Gastrocnemius medialis (tissue), 4 donors: ENCODE measurements around the gene GRB2. TPM values are rescaled to one million over a fixed set of nuclear protein-coding genes. Genes with fewer than 3 reads are reported as not detected.

Experiments
- ATAC-seq, 2 donors: fragments of 150-250 bp; one replicate each; pipeline ENCODE4 v1.9.1; 2016
- DNase-seq, 2 donors: peaks; one replicate each; pipeline ENCODE4 v3.0.0-alpha.2; 2019
- H3K27ac ChIP-seq, 4 donors: fragments of 200-600 bp; sonication (generic); 1 replicate in 1 of 4; 2 replicates in 3 of 4; pipeline ENCODE4 v1.5.1; 2016 to 2018; ENCODE audit warnings: mild to moderate bottlenecking in 2 of 4, moderate library complexity in 1 of 4
- H3K27me3 ChIP-seq, 3 donors: fragments of 200-600 bp; sonication (generic) in 2 of 3; 1 replicate in 1 of 3; 2 replicates in 2 of 3; pipeline versions ENCODE4 v1.5.1 to v1.6.0; 2016 to 2019; ENCODE audit warnings: mild to moderate bottlenecking in 1 of 3, moderate library complexity in 1 of 3
- H3K36me3 ChIP-seq, 2 donors: fragments of 200-600 bp; sonication (generic) in 1 of 2; one replicate each; pipeline ENCODE4 v1.5.1; 2017 to 2018
- H3K4me1 ChIP-seq, 2 donors: fragments of 200-600 bp; sonication (generic) in 1 of 2; one replicate each; pipeline ENCODE4 v1.5.1; 2016 to 2017; ENCODE audit warnings: mild to moderate bottlenecking in 2 of 2
- H3K4me3 ChIP-seq, 4 donors: fragments of 200-600 bp; sonication (generic) in 3 of 4; 1 replicate in 1 of 4; 2 replicates in 3 of 4; pipeline ENCODE4 v1.5.1; 2016 to 2019; ENCODE audit warnings: mild to moderate bottlenecking in 2 of 4
- H3K9me3 ChIP-seq, 3 donors: fragments of 200-600 bp; sonication (generic) in 2 of 3; 1 replicate in 1 of 3; 2 replicates in 2 of 3; pipeline ENCODE4 v1.5.1; 2016 to 2019
- CTCF ChIP-seq, 5 experiments: fragments of 450-650 bp in 3 of 5; fragments of 200-600 bp in 2 of 5; sonication (generic) in 2 of 5; IDR thresholded peaks in 4 of 5; conservative IDR thresholded peaks in 1 of 5; 1 replicate in 4 of 5; 2 replicates in 1 of 5; pipeline ENCODE4 v1.5.1; 2016 to 2019; ENCODE audit warnings: antibody characterized with exemption in 5 of 5, mild to moderate bottlenecking in 3 of 5, moderate library complexity in 3 of 5
- POLR2A ChIP-seq, 2 donors: fragments of 450-650 bp; IDR thresholded peaks; one replicate each; pipeline ENCODE4 v1.6.1; 2017; ENCODE audit warnings: antibody characterized with exemption in 2 of 2, mild to moderate bottlenecking in 2 of 2, moderate library complexity in 2 of 2
- in situ Hi-C, 4 donors: fragments of 200-750 bp; cut with MboI; loops; one replicate each; pipeline versions ENCODE4 v1.15.0 to v1.8.0; 2017; ENCODE audit warnings: low sequenced_read_pairs in 4 of 4
- intact Hi-C: fragments of 100-400 bp; cut with DNase I; formaldehyde crosslinking; loops from one replicate; pipeline ENCODE4 v1.15.1; 2023; ENCODE audit warnings: low total_unique reads
- total RNA-seq, 4 donors: library from RNA; depleted of rRNA; stranded (reverse); fragments of >200 nt; gene quantifications; one replicate each; pipeline versions ENCODE4 v1.1.0 to v1.2.3, GENCODE V29; 2016

Gene GRB2
- total RNA-seq, 4 donors from 2014 or later = 41.7 to 88.5 (median 68.8) TPM

- DNase-seq (no peak), ATAC-seq (no peak)
- Histone ChIP-seq H3K4me1 (peaks cover under 1% of the 10 kb centered on the region in 2 donors), H3K4me3 (no peak overlapping the region), H3K9me3 (no peaks in the 10 kb centered on the region), H3K36me3 (peaks cover 0 to 37% of the 10 kb centered on the region in 2 donors), H3K27me3 (no peaks in the 10 kb centered on the region), H3K27ac (no peak overlapping the region)
- intact Hi-C loops = no loop called here
- TF ChIP-seq CTCF (IDR thresholded peaks at IDR 0.05 in 4 of 5, conservative IDR thresholded peaks at IDR 0.05 in 1 of 5) (no peak), POLR2A (IDR thresholded peaks at IDR 0.05) (no peak)
- in situ Hi-C loops = loop anchor here in 3 of 4 donors (25.0 kb wide), 1 partner anchor 219 kb away; the partner anchor contains the start of gene LLGL2 (in 3 of the 3)
Observed at GRCh38 chr17:75318211-75318610, 87.3 kb downstream of the GRB2 start.

GRCh38 chr17:75317671-75318070, 87.8 kb downstream of the GRB2 start:
- no peak for DNase-seq
- no peak overlapping the region for H3K4me3 ChIP-seq
- ATAC-seq = no peak
- in situ Hi-C loops = loop anchor here in 3 of 4 donors (25.0 kb wide), 1 partner anchor 220 kb away; the partner anchor contains the start of gene LLGL2 (in 3 of the 3)
- TF ChIP-seq POLR2A (IDR thresholded peaks at IDR 0.05) = no peak
- no peak for TF ChIP-seq CTCF (IDR thresholded peaks at IDR 0.05 in 4 of 5, conservative IDR thresholded peaks at IDR 0.05 in 1 of 5)
- intact Hi-C loops = no loop called here
- no peak overlapping the region for H3K27ac ChIP-seq
- no peaks in the 10 kb centered on the region for H3K4me1 ChIP-seq
- H3K36me3 ChIP-seq = peaks cover 0 to 37% of the 10 kb centered on the region in 2 donors
- no peaks in the 10 kb centered on the region for H3K9me3 ChIP-seq
- no peaks in the 10 kb centered on the region for H3K27me3 ChIP-seq

GRCh38 chr17:75316253-75316652, 89.2 kb downstream of the GRB2 start:
- peaks cover 0 to 30% of the 10 kb centered on the region in 2 donors for H3K36me3 ChIP-seq
- intact Hi-C loops (no loop called here), in situ Hi-C loops (loop anchor here in 3 of 4 donors (25.0 kb wide), 1 partner anchor 221 kb away; the partner anchor contains the start of gene LLGL2 (in 3 of the 3))
- H3K27me3 ChIP-seq = no peaks in the 10 kb centered on the region
- no peak overlapping the region for H3K4me3 ChIP-seq
- H3K4me1 ChIP-seq = no peaks in the 10 kb centered on the region
- H3K9me3 ChIP-seq = no peaks in the 10 kb centered on the region
- DNase-seq = no peak
- no peak for ATAC-seq
- H3K27ac ChIP-seq = no peak overlapping the region
- no peak for TF ChIP-seq POLR2A (IDR thresholded peaks at IDR 0.05)
- no peak for TF ChIP-seq CTCF (IDR thresholded peaks at IDR 0.05 in 4 of 5, conservative IDR thresholded peaks at IDR 0.05 in 1 of 5)

GRCh38 chr17:75315541-75316243, 89.8 kb downstream of the GRB2 start:
- Histone ChIP-seq H3K4me1 (no peaks in the 10 kb centered on the region), H3K4me3 (no peak overlapping the region), H3K27ac (no peak overlapping the region), H3K36me3 (peaks cover 0 to 26% of the 10 kb centered on the region in 2 donors), H3K9me3 (no peaks in the 10 kb centered on the region), H3K27me3 (no peaks in the 10 kb centered on the region)
- no peak for ATAC-seq
- no peak for TF ChIP-seq CTCF (IDR thresholded peaks at IDR 0.05 in 4 of 5, conservative IDR thresholded peaks at IDR 0.05 in 1 of 5)
- TF ChIP-seq POLR2A (IDR thresholded peaks at IDR 0.05) = no peak
- DNase-seq = no peak
- intact Hi-C loops (no loop called here), in situ Hi-C loops (loop anchor here in 3 of 4 donors (25.0 kb wide), 1 partner anchor 222 kb away; the partner anchor contains the start of gene LLGL2 (in 3 of the 3))
